Activated naive CD8-positive, alpha-beta T cell treated with anti-CD3 and anti-CD28 coated beads, Interleukin-2, amount 10 ng/mL, durations not matched to agents 7 days and 5 days (primary cell): ENCODE measurements around the gene NSMF. TPM values are rescaled to one million over a fixed set of nuclear protein-coding genes. Genes with fewer than 3 reads are reported as not detected.
"Not testable (repeated sequence)": the region's sequence is repeated elsewhere in the genome, so short reads cannot be mapped to it uniquely, and the experiment has no call there.

Experiments
- ATAC-seq: fragments of 150-1000 bp; cut with Tn5 transposase; one replicate; pipeline ENCODE4 v1.10.0; 2021; ENCODE audit warnings: low read depth, moderate library complexity
- POLR2A ChIA-PET: fragments of 350-600 bp; sonication (Branson Sonifier 250); formaldehyde crosslinking; loops from one replicate; lab custom pipeline; 2021; ENCODE audit warnings: antibody characterized with exemption; lab: Charles Lee
- DNase-seq: peaks from one replicate; pipeline ENCODE4 v3.0.0; 2021
- H3K27ac Mint-ChIP-seq: one replicate; pipeline ENCODE4 v1.8.0; 2022; ENCODE audit warnings: mild to moderate bottlenecking, mixed read lengths
- H3K27me3 Mint-ChIP-seq: one replicate; pipeline ENCODE4 v1.8.0; 2022; ENCODE audit warnings: mild to moderate bottlenecking, moderate library complexity, mixed read lengths
- H3K36me3 Mint-ChIP-seq: one replicate; pipeline ENCODE4 v1.8.0; 2021; ENCODE audit warnings: mild to moderate bottlenecking, mixed read lengths
- H3K4me1 Mint-ChIP-seq: one replicate; pipeline ENCODE4 v1.8.0; 2021; ENCODE audit warnings: mixed read lengths
- H3K4me3 Mint-ChIP-seq: one replicate; pipeline ENCODE4 v1.8.0; 2022; ENCODE audit warnings: mild to moderate bottlenecking, moderate library complexity, mixed read lengths
- H3K9me3 Mint-ChIP-seq: one replicate; pipeline ENCODE4 v1.8.0; 2021; ENCODE audit warnings: mixed read lengths
- total RNA-seq, 2 experiments: library from RNA; stranded (reverse); gene quantifications; one replicate each; pipeline ENCODE4 v1.2.3, GENCODE V29; 2021

The NSMF gene
- total RNA-seq, 2 experiments from 2014 or later: 54.3 to 58.4 TPM

GRCh38 chr9:137476856-137477255 is 17.7 kb upstream of the NSMF start:
- Mint-ChIP-seq H3K36me3 (peaks cover 13% of the 10 kb centered on the region), H3K27ac (no peak overlapping the region), H3K4me1 (peaks cover 2% of the 10 kb centered on the region), H3K27me3 (no peaks in the 10 kb centered on the region), H3K9me3 (peaks cover 24% of the 10 kb centered on the region), H3K4me3 (no peak overlapping the region)
- no peak for ATAC-seq
- DNase-seq: no peak
- POLR2A ChIA-PET: no interaction called here

- no peak for ATAC-seq
Measured at GRCh38 chr9:137475666-137476065, 16.5 kb upstream of the NSMF start.

GRCh38 chr9:137474271-137474670 is 15.1 kb upstream of the NSMF start:
- peaks cover 7% of the 10 kb centered on the region for H3K27me3 Mint-ChIP-seq
- H3K36me3 Mint-ChIP-seq: peaks cover 16% of the 10 kb centered on the region
- H3K4me1 Mint-ChIP-seq: peaks cover 9% of the 10 kb centered on the region
- peaks cover 28% of the 10 kb centered on the region for H3K9me3 Mint-ChIP-seq
- POLR2A ChIA-PET: no interaction called here
- no peak for DNase-seq
- peak overlapping the region; percentile 10 for H3K4me3 Mint-ChIP-seq
- no peak overlapping the region for H3K27ac Mint-ChIP-seq
- no peak for ATAC-seq

More at GRCh38 chr9:137475666-137476065, 16.5 kb upstream of the NSMF start:
- POLR2A ChIA-PET: no interaction called here
- peaks cover 2% of the 10 kb centered on the region for H3K27me3 Mint-ChIP-seq
- no peak overlapping the region for H3K4me3 Mint-ChIP-seq
- peaks cover 5% of the 10 kb centered on the region for H3K4me1 Mint-ChIP-seq
- peaks cover 16% of the 10 kb centered on the region for H3K36me3 Mint-ChIP-seq
- DNase-seq: no peak
- H3K9me3 Mint-ChIP-seq: peaks cover 28% of the 10 kb centered on the region
- H3K27ac Mint-ChIP-seq: no peak overlapping the region

- H3K4me3 Mint-ChIP-seq: peak overlapping the region; percentile 11
Measured at GRCh38 chr9:137470785-137471184, 11.7 kb upstream of the NSMF start.

GRCh38 chr9:137467896-137468295 is 8.8 kb upstream of the NSMF start:
- POLR2A ChIA-PET: no interaction called here
- Mint-ChIP-seq H3K27ac (no peak overlapping the region), H3K4me1 (peaks cover 11% of the 10 kb centered on the region), H3K27me3 (peaks cover 20% of the 10 kb centered on the region), H3K36me3 (peaks cover 9% of the 10 kb centered on the region), H3K4me3 (no peak overlapping the region), H3K9me3 (peaks cover 9% of the 10 kb centered on the region)
- DNase-seq: no peak
- ATAC-seq: no peak

More at GRCh38 chr9:137470785-137471184, 11.7 kb upstream of the NSMF start:
- Mint-ChIP-seq H3K4me1 (peaks cover 11% of the 10 kb centered on the region), H3K27ac (no peak overlapping the region), H3K36me3 (peaks cover 14% of the 10 kb centered on the region), H3K27me3 (peaks cover 20% of the 10 kb centered on the region), H3K9me3 (peaks cover 25% of the 10 kb centered on the region)
- ATAC-seq: no peak
- POLR2A ChIA-PET: no interaction called here
- DNase-seq: no peak

- no peak overlapping the region for H3K27ac Mint-ChIP-seq
- DNase-seq: no peak
Measured at GRCh38 chr9:137467161-137467581, 8.0 kb upstream of the NSMF start.

GRCh38 chr9:137466389-137467085 is 7.4 kb upstream of the NSMF start:
- Mint-ChIP-seq H3K27ac (peak overlapping the region; percentile 74), H3K4me1 (peaks cover 11% of the 10 kb centered on the region), H3K27me3 (peaks cover 17% of the 10 kb centered on the region)
- DNase-seq, POLR2A ChIA-PET, H3K36me3 Mint-ChIP-seq, ATAC-seq, H3K9me3 Mint-ChIP-seq, H3K4me3 Mint-ChIP-seq: not testable (repeated sequence)

More at GRCh38 chr9:137467161-137467581, 8.0 kb upstream of the NSMF start:
- H3K4me1 Mint-ChIP-seq: peaks cover 11% of the 10 kb centered on the region
- peaks cover 6% of the 10 kb centered on the region for H3K36me3 Mint-ChIP-seq
- no peak overlapping the region for H3K4me3 Mint-ChIP-seq
- peaks cover 20% of the 10 kb centered on the region for H3K27me3 Mint-ChIP-seq
- ATAC-seq: no peak
- POLR2A ChIA-PET: no interaction called here
- peaks cover 7% of the 10 kb centered on the region for H3K9me3 Mint-ChIP-seq

- no peak overlapping the region for H3K4me3 Mint-ChIP-seq
- peak; percentile 25 for DNase-seq
- no peak for ATAC-seq
- H3K36me3 Mint-ChIP-seq: peaks cover 4% of the 10 kb centered on the region
- H3K27ac Mint-ChIP-seq: peak overlapping the region; percentile 74
- peaks cover 12% of the 10 kb centered on the region for H3K4me1 Mint-ChIP-seq
- H3K9me3 Mint-ChIP-seq: peaks cover 3% of the 10 kb centered on the region
- H3K27me3 Mint-ChIP-seq: peaks cover 17% of the 10 kb centered on the region
- POLR2A ChIA-PET: no interaction called here
Measured at GRCh38 chr9:137465720-137466388, 6.7 kb upstream of the NSMF start.

GRCh38 chr9:137465000-137465719 is 6.0 kb upstream of the NSMF start:
- no peak for ATAC-seq
- Mint-ChIP-seq H3K27me3 (peaks cover 17% of the 10 kb centered on the region), H3K9me3 (peaks cover 3% of the 10 kb centered on the region), H3K36me3 (peaks cover 4% of the 10 kb centered on the region), H3K27ac (no peak overlapping the region), H3K4me3 (no peak overlapping the region), H3K4me1 (peaks cover 9% of the 10 kb centered on the region)
- DNase-seq: no peak
- POLR2A ChIA-PET: no interaction called here

- peaks cover 11% of the 10 kb centered on the region for H3K4me1 Mint-ChIP-seq
- no peak overlapping the region for H3K4me3 Mint-ChIP-seq
- no peak overlapping the region for H3K27ac Mint-ChIP-seq
- H3K27me3 Mint-ChIP-seq: peaks cover 14% of the 10 kb centered on the region
- H3K36me3 Mint-ChIP-seq: peaks cover 4% of the 10 kb centered on the region
- H3K9me3 Mint-ChIP-seq: peaks cover 3% of the 10 kb centered on the region
- no peak for ATAC-seq
- POLR2A ChIA-PET: no interaction called here
- DNase-seq: peak; percentile 37
Measured at GRCh38 chr9:137464291-137464999, 5.3 kb upstream of the NSMF start.

GRCh38 chr9:137463931-137464290 is 4.8 kb upstream of the NSMF start:
- DNase-seq (peak; percentile 31), ATAC-seq (no peak)
- Mint-ChIP-seq H3K27me3 (peaks cover 9% of the 10 kb centered on the region), H3K27ac (no peak overlapping the region), H3K36me3 (peaks cover 4% of the 10 kb centered on the region), H3K4me1 (peaks cover 8% of the 10 kb centered on the region), H3K4me3 (no peak overlapping the region), H3K9me3 (peaks cover 3% of the 10 kb centered on the region)
- POLR2A ChIA-PET: interaction anchor here (1.2 kb wide), 1 partner anchor 11 kb away, joined by 3 read pairs; no protein-coding TSS in a partner anchor

GRCh38 chr9:137462986-137463930 is 4.1 kb upstream of the NSMF start:
- Mint-ChIP-seq H3K36me3 (peaks cover 4% of the 10 kb centered on the region), H3K4me3 (peak overlapping the region; percentile 40), H3K9me3 (peaks cover 3% of the 10 kb centered on the region), H3K27ac (peak overlapping the region; percentile 67), H3K4me1 (peaks cover 8% of the 10 kb centered on the region), H3K27me3 (peaks cover 6% of the 10 kb centered on the region)
- ATAC-seq: no peak
- DNase-seq: peak; percentile 31
- POLR2A ChIA-PET: interaction anchor here (1.1 to 1.2 kb wide), 3 partner anchors 10 to 222 kb away, joined by 3 to 5 read pairs (median 5); partner anchors contain the start of genes EXD3, NOXA1 and TUBB4B
